GM19467 (cell line): Measurements from ENCODE around the gene ST3GAL3.
"Not testable (repeated sequence)": the region's sequence is repeated elsewhere in the genome, so short reads cannot be mapped to it uniquely, and the experiment has no call there.

Experiments
- ATAC-seq: cut with Tn5 transposase; IDR thresholded peaks from one replicate; pipeline ENCODE4 v1.9.1; 2021; ENCODE audit warnings: mild to moderate bottlenecking, moderate library complexity; ENCODE audit not compliant: unreplicated experiment

The ST3GAL3 gene

GRCh38 chr1:43817304-43817939 is 110.1 kb downstream of the ST3GAL3 start:
- no peak for ATAC-seq

- no peak for ATAC-seq
These were observed 111.4 kb downstream of the ST3GAL3 start for GRCh38 chr1:43818691-43819090.

GRCh38 chr1:43819357-43819756 is 112.0 kb downstream of the ST3GAL3 start:
- ATAC-seq: no peak

- no peak for ATAC-seq
These were observed 114.1 kb downstream of the ST3GAL3 start for GRCh38 chr1:43821471-43821870.

- no peak for ATAC-seq
These were observed 114.8 kb downstream of the ST3GAL3 start for GRCh38 chr1:43822040-43822690.

- ATAC-seq: no peak
These were observed 117.5 kb downstream of the ST3GAL3 start for GRCh38 chr1:43824795-43825194.

- ATAC-seq: no peak
These were observed 121.2 kb downstream of the ST3GAL3 start for GRCh38 chr1:43828574-43828973.

- no peak for ATAC-seq
These were observed 123.5 kb downstream of the ST3GAL3 start for GRCh38 chr1:43830802-43831201.

- no peak for ATAC-seq
These were observed 124.5 kb downstream of the ST3GAL3 start for GRCh38 chr1:43831851-43832250.

GRCh38 chr1:43832255-43832654 is 124.9 kb downstream of the ST3GAL3 start:
- ATAC-seq: no peak

- no peak for ATAC-seq
These were observed 125.7 kb downstream of the ST3GAL3 start for GRCh38 chr1:43832998-43833397.

- not testable (repeated sequence) for ATAC-seq
These were observed 126.6 kb downstream of the ST3GAL3 start for GRCh38 chr1:43833902-43834279.

GRCh38 chr1:43834280-43835081 is 127.1 kb downstream of the ST3GAL3 start:
- ATAC-seq: no peak

GRCh38 chr1:43835082-43836021 is 128.0 kb downstream of the ST3GAL3 start:
- ATAC-seq: no peak

GRCh38 chr1:43836267-43836951 is 129.1 kb downstream of the ST3GAL3 start:
- ATAC-seq: no peak

GRCh38 chr1:43839056-43839455 is 131.7 kb downstream of the ST3GAL3 start:
- ATAC-seq: no peak

- ATAC-seq: no peak
These were observed 134.2 kb downstream of the ST3GAL3 start for GRCh38 chr1:43841321-43842174.

GRCh38 chr1:43842175-43842498 is 134.8 kb downstream of the ST3GAL3 start:
- ATAC-seq: no peak

GRCh38 chr1:43843684-43844083 is 136.3 kb downstream of the ST3GAL3 start:
- no peak for ATAC-seq

- ATAC-seq: no peak
These were observed 136.8 kb downstream of the ST3GAL3 start for GRCh38 chr1:43844114-43844513.
